Gastroesophageal sphincter (tissue), 4 donors: ENCODE results near the gene ARID5B. TPM values are rescaled to one million over a fixed set of nuclear protein-coding genes. Genes with fewer than 3 reads are reported as not detected.

Experiments used
- ATAC-seq: fragments of 150-250 bp; one replicate; pipeline ENCODE4 v1.9.1; 2016; ENCODE audit warnings: mild to moderate bottlenecking, moderate library complexity
- H3K27ac ChIP-seq, 4 donors: fragments of 200-600 bp; sonication (generic) in 3 of 4; 1 replicate in 3 of 4; 2 replicates in 1 of 4; pipeline ENCODE4 v1.5.1; 2016 to 2019
- H3K27me3 ChIP-seq: fragments of 200-600 bp; sonication (generic); one replicate; pipeline ENCODE4 v1.5.1; 2019
- H3K36me3 ChIP-seq, 2 donors: fragments of 200-600 bp; sonication (generic); one replicate each; pipeline ENCODE4 v1.5.1; 2019; ENCODE audit warnings: control low read depth in 1 of 2
- H3K4me1 ChIP-seq, 3 donors: fragments of 200-600 bp; sonication (generic); 1 replicate in 2 of 3; 2 replicates in 1 of 3; pipeline ENCODE4 v1.5.1; 2016 to 2019; ENCODE audit warnings: control low read depth in 2 of 3
- H3K4me3 ChIP-seq, 2 donors: fragments of 200-600 bp; sonication (generic); one replicate each; pipeline ENCODE4 v1.5.1; 2019; ENCODE audit warnings: mild to moderate bottlenecking in 1 of 2, moderate library complexity in 1 of 2
- H3K9me3 ChIP-seq, 3 donors: fragments of 200-600 bp; sonication (generic); one replicate each; pipeline ENCODE4 v1.5.1; 2017 to 2019; ENCODE audit warnings: control low read depth in 2 of 3
- EP300 ChIP-seq: sonication (generic); formaldehyde crosslinking; IDR thresholded peaks from one replicate; pipeline ENCODE4 v1.6.1; 2017; ENCODE audit warnings: antibody characterized with exemption, mild to moderate bottlenecking
- POLR2A ChIP-seq, 2 donors: fragments of 450-650 bp; IDR thresholded peaks; one replicate each; pipeline ENCODE4 v1.6.1; 2017; ENCODE audit warnings: antibody characterized with exemption in 2 of 2, mild to moderate bottlenecking in 2 of 2, moderate library complexity in 1 of 2
- POLR2AphosphoS5 ChIP-seq: sonication (generic); formaldehyde crosslinking; IDR thresholded peaks from one replicate; pipeline ENCODE4 v1.6.1; 2017; ENCODE audit warnings: antibody characterized with exemption
- WGBS, 2 donors: methylation state at CpG; one replicate each; pipeline ENCODE4 v1.1.5; 2018; ENCODE audit warnings: low coverage in 1 of 2; 5-methylcytosine and 5-hydroxymethylcytosine counted together
- total RNA-seq, 4 donors: library from RNA; depleted of rRNA; stranded (reverse); fragments of >200 nt; gene quantifications; one replicate each; pipeline ENCODE4 v1.1.0, GENCODE V29; 2016
- TF ChIP-seq, protein P1 (sequence below), 4 experiments: fragments of 200-600 bp in 2 of 4; fragments of 450-650 bp in 2 of 4; sonication (generic) in 1 of 4; IDR thresholded peaks; one replicate each; pipeline ENCODE4 v1.5.1; 2017 to 2019; ENCODE audit warnings: antibody characterized with exemption in 4 of 4, mild to moderate bottlenecking in 2 of 4, moderate library complexity in 2 of 4

ARID5B gene
- total RNA-seq, 4 donors from 2014 or later, result 34.7 to 81.4 (median 62.5) TPM

DNA sequence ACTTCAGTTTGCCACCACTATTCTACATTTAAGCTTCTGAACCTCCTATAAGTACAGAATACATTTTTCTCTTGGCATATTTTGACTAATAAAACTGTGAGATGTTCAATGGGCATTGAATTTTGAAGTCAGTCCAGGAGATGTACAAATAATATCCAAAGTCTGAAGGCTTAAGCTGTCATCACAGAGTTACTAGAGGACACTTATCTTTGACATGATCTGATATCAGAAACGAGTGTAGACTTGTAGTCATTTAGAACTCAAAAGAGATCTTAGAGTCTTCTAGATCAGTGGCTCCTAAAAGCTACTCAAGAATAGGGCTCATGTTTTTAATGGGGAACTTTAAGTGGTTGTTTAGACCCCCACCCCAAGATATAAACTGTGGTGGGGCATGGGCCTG lies 160.5 kb downstream of the ARID5B start:
- no peaks in the 10 kb centered on the region for H3K9me3 ChIP-seq
- H3K27me3 ChIP-seq, result no peaks in the 10 kb centered on the region
- peak overlapping the region; percentile 24 to 76 (median 32) for H3K27ac ChIP-seq
- WGBS, 2 donors, result 56% methylated on average over 1 of the region's 1 CpG; no CpG with 5 or more reads in 1 of the 2 donors
- no peak overlapping the region for H3K4me3 ChIP-seq
- TF ChIP-seq POLR2A (IDR thresholded peaks at IDR 0.05), result no peak
- no peak for TF ChIP-seq EP300
- TF ChIP-seq POLR2AphosphoS5, result no peak
- TF ChIP-seq, protein P1, sequence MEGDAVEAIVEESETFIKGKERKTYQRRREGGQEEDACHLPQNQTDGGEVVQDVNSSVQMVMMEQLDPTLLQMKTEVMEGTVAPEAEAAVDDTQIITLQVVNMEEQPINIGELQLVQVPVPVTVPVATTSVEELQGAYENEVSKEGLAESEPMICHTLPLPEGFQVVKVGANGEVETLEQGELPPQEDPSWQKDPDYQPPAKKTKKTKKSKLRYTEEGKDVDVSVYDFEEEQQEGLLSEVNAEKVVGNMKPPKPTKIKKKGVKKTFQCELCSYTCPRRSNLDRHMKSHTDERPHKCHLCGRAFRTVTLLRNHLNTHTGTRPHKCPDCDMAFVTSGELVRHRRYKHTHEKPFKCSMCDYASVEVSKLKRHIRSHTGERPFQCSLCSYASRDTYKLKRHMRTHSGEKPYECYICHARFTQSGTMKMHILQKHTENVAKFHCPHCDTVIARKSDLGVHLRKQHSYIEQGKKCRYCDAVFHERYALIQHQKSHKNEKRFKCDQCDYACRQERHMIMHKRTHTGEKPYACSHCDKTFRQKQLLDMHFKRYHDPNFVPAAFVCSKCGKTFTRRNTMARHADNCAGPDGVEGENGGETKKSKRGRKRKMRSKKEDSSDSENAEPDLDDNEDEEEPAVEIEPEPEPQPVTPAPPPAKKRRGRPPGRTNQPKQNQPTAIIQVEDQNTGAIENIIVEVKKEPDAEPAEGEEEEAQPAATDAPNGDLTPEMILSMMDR (IDR thresholded peaks at IDR 0.05), result no peak
- H3K4me1 ChIP-seq, result peaks cover 25 to 76% (median 45%) of the 10 kb centered on the region in 3 donors
- H3K36me3 ChIP-seq, result peaks cover 3 to 43% of the 10 kb centered on the region in 2 donors
- ATAC-seq, result no peak

DNA sequence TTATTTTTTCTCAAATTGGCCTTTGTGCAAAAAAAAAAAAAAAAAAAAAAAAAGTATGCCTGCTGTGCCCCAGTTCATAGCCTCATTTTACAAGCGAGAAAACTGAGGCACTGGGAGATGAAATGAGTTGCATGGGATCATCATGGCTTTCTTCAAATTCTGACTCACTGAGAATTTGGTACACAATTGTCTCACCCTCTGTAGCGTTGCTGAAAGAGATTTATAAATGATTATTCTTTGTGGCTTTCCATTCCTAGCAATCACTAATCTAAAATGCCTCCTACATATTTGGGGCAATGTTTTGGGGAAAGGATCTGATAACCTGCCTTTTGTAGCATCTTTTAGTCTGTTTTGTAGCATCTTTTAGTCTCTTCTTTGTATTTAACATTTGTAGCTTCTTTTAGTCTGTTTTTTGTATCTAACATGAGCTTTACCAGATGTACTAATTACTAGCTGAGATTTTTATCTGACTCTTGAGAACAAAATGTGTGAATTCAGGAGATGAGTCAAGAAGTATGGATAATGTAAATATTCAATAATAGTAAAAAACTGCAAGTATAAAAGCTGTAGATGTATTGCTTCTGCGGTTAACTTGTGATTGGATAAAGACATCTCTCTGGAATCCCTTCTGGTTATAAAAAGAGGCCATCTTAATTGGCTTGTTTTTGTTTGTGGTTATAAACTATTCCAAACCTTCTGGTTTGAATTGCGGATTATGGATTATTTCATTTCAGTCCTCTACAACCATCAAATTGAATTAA lies 161.4 kb downstream of the ARID5B start:
- Histone ChIP-seq H3K4me3 (no peak overlapping the region), H3K27me3 (no peaks in the 10 kb centered on the region), H3K36me3 (peaks cover 3 to 51% of the 10 kb centered on the region in 2 donors), H3K4me1 (peaks cover 25 to 70% (median 38%) of the 10 kb centered on the region in 3 donors), H3K9me3 (no peaks in the 10 kb centered on the region), H3K27ac (peak overlapping the region; percentile 62 to 80 (median 78))
- TF ChIP-seq POLR2A (IDR thresholded peaks at IDR 0.05) (no peak), POLR2AphosphoS5 (no peak), EP300 (no peak)
- TF ChIP-seq, protein P1 (IDR thresholded peaks at IDR 0.05), result no peak
- ATAC-seq, result no peak
- WGBS, 2 donors, result 89 to 91% methylated on average over 4 of the region's 4 CpGs

DNA sequence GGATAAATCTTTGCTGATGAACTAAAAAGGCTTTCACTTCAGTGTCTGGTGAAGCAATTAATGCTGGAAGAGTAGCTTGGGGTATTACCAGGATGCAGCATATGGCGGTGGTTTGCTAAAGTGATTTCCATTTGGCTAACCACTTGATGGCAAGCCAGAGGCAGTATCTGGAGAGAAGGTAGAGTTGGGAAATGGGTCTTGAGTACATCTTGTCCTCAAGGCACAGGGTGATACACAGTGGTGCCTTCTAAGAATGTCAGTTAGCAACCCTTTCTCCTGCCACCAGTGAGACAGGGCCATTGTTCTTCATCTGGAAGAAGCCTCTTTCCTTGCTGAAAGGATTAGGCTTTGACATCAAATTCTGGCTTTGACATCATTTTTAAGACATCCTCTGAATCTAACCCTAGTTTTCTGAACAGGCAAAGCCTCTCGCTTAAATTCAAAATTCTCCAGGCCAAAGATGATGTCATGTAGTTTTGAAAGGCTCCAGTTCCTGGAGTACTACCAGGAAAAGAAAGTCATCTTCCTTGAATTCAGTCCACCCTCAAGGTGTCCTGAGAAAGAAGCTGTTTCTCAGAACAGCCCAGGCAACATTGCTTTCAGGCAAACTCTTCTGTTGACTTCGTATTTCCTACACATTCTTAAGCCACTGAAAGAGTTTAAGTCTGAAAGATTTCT lies 162.4 kb downstream of the ARID5B start:
- Histone ChIP-seq H3K27ac (peak overlapping the region; percentile 62 to 80 (median 78)), H3K36me3 (peaks cover 3 to 51% of the 10 kb centered on the region in 2 donors), H3K4me3 (no peak overlapping the region), H3K9me3 (no peaks in the 10 kb centered on the region), H3K27me3 (no peaks in the 10 kb centered on the region), H3K4me1 (peaks cover 23 to 70% (median 29%) of the 10 kb centered on the region in 3 donors)
- peak; percentile 94 for ATAC-seq
- TF ChIP-seq POLR2A (IDR thresholded peaks at IDR 0.05) (no peak), POLR2AphosphoS5 (peak; percentile 89)
- WGBS, 2 donors, result 66 to 72% methylated on average over 3 of the region's 3 CpGs

DNA sequence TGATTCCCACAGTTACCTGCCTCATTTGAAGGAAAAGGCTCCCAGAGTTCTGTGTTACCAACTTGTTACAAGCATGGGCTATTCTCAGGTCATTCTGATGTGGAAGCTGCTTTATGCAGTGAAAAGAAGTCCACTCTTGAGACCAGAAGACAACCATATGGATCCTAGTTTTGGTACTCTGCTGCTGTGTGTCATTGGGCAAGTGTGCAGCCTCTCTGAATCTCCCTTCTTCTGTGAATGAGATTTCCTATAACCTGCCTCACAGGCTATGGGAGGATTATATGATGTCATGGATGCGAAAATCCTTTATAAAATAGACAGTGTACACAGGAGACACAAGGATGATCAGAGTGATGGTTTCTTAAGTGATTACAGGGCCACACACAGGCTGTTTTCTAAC lies 166.1 kb downstream of the ARID5B start:
- no peak for ATAC-seq
- Histone ChIP-seq H3K4me1 (peaks cover 15 to 63% (median 24%) of the 10 kb centered on the region in 3 donors), H3K9me3 (no peaks in the 10 kb centered on the region), H3K36me3 (peaks cover 3 to 57% of the 10 kb centered on the region in 2 donors), H3K4me3 (no peak overlapping the region), H3K27ac (peak overlapping the region in 2 of 4 donors; percentile 4 to 11), H3K27me3 (no peaks in the 10 kb centered on the region)
- 100% methylated on average over 1 of the region's 1 CpG; no CpG with 5 or more reads in 1 of the 2 donors for whole genome bisulfite sequencing, 2 donors
- TF ChIP-seq POLR2A (IDR thresholded peaks at IDR 0.05), result no peak
- no peak for TF ChIP-seq EP300
- TF ChIP-seq POLR2AphosphoS5, result no peak
- TF ChIP-seq, protein P1 (IDR thresholded peaks at IDR 0.05), result no peak

DNA sequence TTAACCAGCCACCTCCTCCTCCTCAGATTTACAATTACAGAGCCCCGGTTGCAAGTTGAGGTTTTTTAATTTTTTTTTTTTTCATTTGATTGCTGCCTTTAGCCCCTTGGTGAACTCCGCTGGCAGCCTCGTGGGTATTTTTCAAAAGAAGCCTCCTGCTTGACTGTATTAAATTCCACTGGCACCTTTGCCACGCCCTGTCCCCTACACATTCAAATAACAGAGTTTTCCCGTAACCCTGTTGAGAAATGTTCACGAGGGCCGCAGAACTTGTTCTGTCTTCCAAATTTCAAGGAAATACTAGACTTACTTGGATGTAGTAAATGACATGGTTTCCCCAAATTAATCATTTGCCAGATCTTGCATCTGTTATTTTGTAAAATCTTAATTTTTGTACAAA lies 167.0 kb downstream of the ARID5B start:
- Histone ChIP-seq H3K36me3 (peaks cover 3 to 61% of the 10 kb centered on the region in 2 donors), H3K9me3 (no peaks in the 10 kb centered on the region), H3K4me1 (peaks cover 17 to 63% (median 29%) of the 10 kb centered on the region in 3 donors), H3K4me3 (no peak overlapping the region), H3K27me3 (no peaks in the 10 kb centered on the region), H3K27ac (peak overlapping the region in 1 of 4 donors; percentile 51)
- WGBS, 2 donors, result 83% methylated on average over 4 of the region's 7 CpGs
- TF ChIP-seq POLR2AphosphoS5 (no peak), POLR2A (IDR thresholded peaks at IDR 0.05) (no peak), EP300 (no peak)
- TF ChIP-seq, protein P1 (IDR thresholded peaks at IDR 0.05), result no peak
- ATAC-seq, result no peak
